Activated CD4-positive, CD25-positive, alpha-beta regulatory T cell (primary cell): ENCODE measurements around the gene ATF6.
"Not testable (repeated sequence)": the region's sequence is repeated elsewhere in the genome, so short reads cannot be mapped to it uniquely, and the experiment has no call there.

Experiments
- DNase-seq, 4 experiments: peaks; one replicate each; lab custom pipeline; 2025; lab: John Stamatoyannopoulos, UW

ATF6 gene

DNA sequence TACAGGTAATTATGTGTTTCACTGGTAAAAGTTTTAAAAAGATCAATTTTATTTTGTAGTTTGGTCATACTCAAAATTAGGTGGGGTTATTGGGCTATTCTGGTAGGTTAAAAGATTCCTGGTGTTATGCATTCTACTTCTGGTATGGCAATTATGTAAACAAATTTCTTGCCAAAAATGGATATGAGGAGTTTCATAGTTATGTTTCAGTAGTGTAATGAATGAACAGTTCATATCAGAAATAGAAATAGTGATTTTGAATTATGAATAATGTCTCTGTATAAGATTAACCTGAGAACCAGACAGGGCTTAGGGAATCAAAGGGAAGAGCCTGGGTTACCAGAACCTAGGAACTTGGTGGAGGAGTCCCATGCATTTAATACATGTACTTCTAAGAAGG lies 15.9 kb downstream of the ATF6 start:
- DNase-seq, result no peak

DNA sequence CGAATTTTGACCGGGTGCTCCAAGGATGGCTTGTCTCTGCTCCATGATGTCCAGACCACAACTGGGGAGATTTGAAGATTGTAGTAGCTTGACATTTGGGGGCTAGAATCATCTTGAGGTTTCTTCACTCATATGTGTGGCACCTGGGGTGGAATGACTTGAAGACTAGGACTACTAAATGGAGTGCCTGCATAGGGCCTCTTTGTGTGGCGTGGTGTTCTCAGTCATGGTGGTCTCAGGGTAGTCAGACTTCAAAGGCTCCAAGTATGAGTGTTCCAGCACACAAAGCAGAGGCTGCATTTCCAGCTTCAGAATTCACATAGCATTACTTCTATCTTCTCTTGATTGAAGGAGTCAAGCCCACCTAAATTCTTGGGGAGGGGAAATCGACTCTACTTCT lies 16.8 kb downstream of the ATF6 start:
- DNase-seq, result no peak

DNA sequence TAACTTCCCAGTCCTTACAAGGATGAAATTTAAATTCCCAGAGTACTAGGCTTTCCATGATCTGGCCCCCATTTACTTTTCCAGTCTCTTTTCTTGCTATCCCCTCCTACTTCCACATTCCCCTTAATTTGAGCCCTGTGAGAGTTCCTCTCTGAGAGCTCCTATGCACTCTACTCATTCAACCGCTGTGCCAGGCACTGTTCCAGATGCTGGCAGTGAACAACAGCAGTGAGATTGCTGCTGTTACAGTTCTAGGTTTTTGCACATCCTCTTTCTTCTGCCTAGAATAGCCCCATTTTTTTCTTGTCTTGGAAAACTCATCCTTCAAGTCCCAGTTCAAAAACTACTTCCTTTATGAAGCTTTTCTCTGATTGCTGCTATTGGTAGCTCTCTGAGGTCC lies 18.8 kb downstream of the ATF6 start:
- DNase-seq, result no peak

DNA sequence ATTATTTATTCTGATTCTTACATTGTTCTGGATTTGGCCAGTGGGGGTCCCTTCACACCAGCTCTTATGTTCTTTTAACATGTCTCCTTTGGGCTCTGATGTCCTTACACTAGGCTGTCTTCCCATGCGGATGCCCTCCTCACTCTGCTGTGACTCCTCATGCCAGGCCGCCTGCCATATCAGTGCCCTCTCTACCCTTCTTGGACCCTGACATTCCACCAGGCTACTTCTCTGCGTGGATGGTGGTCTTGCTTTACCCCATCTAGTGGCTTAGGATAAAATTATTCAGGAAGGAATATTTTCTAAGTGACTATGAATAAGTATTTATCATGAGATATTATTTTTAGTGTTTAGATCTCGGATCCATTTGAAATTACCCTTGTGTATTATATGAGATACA lies 21.2 kb downstream of the ATF6 start:
- DNase-seq, result no peak

DNA sequence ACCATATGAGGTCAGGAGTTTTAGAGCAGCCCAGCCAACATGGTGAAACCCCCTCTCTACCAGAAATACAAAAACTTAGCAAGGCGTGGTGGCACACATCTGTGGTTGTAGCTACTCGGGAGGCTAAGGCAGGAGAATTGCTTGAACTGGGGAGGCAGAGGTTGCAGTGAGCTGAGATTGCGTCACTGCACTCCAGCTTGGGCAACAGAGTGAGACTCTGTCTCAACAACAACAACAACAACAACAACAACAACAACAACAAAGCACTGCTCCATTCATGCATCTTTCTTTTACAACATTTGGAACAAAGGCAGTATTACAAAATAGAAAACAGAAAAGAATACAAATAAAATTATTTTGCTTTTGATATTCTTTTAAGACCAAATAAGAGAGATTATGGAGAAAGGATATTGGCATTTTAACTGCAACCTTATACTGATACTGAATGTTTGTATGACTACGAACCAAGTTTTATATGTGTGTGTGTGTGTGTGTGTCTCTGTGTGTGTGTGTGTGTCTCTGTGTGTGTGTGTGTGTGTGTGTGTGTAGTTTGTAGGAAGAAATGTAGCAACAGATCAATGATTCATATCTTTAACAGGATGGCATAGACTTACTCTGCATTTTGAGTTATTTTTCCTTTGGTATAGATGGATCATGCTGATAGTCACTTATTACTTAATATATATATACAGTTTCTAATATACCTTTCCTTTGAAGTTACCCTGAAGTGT lies 24.6 kb downstream of the ATF6 start:
- DNase-seq, result no peak

DNA sequence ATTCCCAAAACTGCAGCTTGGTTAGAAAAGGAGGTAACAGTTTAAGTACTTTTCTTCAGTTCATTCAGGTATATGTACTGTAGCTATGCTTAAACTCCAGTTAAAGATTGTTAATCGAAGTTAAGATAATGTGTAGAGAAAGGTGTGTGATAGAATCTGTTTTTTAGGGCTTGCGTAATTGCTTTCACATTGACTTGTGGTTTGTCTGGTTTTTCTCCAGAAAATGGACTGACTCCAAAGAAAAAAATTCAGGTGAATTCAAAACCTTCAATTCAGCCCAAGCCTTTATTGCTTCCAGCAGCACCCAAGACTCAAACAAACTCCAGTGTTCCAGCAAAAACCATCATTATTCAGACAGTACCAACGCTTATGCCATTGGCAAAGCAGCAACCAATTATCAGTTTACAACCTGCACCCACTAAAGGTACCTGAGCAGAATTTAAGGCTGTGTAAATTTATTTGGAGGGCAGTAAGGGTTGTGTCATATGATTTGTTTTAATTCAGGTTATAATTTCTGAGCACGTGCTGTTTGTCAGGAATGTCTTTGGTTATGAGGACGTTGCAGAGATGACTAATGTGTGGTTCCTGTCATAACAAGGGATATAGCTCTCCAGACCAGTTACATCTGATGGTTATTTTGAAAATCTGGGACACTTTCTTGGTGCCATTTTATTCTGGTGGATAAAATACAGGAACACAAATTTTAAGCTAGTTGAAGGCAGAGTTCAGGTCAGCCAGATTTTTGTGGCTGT lies 26.0 kb downstream of the ATF6 start:
- no peak for DNase-seq

DNA sequence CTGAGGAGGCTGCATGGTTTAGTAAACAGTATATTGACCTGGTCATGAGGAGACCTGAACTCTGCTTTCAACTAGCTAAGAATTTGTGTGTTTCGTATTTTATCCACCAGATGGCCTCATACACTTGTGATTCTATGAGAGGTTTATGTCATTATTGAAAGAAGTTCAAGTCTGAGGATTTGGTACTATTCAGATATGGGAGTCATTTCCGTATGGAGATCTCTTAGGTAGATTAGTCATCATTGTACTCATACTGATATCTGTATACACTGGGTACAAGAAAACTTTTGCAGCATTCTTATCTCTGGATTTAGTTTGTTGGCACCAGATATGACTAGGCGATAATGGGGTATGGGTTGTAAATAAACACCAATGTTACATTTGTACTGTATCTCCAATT lies 26.6 kb downstream of the ATF6 start:
- no peak for DNase-seq

DNA sequence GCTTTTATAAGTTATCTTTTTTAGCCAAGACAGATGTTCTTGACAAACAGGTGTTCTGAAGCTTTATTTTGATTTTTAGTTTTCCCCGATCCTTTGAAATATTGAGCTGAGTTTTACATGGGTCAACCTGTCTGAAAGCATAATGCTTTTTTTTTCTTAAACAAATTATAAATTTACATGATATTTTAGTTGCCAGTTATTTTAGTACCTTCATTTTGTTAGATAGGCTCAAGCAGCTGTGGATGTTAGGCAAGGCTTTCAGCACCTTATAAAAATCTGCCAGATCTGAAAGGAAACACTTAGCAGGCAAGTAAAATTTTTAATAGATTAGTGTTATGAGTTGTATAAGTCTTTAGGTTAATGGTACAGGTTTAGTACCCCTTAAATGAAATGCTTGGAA lies 33.7 kb downstream of the ATF6 start:
- no peak for DNase-seq

DNA sequence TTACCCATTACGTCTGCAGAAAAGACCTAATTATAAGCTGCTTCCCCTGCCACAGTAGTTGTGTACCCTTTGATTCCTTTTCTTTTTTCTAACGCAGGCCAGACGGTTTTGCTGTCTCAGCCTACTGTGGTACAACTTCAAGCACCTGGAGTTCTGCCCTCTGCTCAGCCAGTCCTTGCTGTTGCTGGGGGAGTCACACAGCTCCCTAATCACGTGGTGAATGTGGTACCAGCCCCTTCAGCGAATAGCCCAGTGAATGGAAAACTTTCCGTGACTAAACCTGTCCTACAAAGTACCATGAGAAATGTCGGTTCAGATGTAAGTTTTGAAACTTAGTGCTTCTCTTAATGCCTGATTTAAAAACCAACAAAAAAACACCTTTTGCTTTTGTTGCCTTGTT lies 35.8 kb downstream of the ATF6 start:
- DNase-seq, result no peak

DNA sequence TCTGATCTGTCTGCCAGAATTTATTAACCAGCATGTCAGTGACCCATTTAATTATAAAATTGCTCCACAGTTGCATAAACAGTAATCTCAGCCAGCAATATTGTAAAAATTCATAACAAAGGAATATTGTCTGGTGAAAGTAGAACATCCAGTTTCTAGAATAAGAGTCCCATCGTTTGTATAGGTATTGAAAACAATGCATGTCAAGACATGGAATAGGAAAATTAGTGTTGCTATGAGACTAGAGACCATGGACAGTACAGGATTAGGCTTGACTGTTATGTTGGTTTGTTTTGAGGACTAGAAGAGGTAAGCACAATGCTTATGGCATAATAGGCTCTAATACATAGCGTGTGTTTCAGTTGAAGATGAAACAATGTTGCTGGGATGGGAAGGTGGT lies 37.1 kb downstream of the ATF6 start:
- DNase-seq, result no peak

DNA sequence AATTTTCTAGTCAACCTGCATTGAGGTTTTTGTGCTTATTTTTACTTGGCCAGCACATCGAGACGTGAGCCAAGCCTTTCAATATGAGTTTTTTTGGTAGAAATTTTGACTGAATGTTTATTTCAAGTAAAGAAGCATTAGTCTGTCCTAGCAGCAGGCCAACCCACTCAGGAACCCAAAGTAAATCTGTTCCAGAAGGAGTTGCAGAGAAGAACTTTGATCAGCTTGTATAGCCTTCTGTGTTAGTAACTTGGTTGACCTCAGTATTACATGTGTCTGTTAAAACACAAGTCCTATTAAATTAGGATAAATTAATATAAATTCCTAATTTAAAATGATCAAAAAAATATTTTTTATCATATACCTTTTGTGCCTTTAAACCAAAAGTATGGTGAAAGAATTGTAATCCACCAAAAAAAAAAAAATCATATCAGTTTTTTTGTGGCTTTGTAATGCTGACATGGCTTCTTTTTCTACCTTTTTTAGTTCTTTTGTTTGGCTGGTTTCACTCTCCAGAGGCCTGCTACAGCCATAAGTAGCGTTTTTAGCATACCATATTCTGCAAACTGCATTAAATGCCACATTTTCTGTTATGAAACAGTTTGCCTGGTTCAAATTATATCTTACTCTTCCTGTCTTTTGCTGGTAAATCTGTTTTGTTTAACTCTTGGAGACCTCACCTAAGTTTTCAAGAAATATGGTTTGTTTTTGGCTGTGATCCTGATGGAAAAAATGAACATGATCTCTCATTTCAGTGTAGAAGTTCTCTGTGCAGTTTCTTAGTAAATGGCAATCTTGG lies 39.5 kb downstream of the ATF6 start:
- DNase-seq, result no peak

DNA sequence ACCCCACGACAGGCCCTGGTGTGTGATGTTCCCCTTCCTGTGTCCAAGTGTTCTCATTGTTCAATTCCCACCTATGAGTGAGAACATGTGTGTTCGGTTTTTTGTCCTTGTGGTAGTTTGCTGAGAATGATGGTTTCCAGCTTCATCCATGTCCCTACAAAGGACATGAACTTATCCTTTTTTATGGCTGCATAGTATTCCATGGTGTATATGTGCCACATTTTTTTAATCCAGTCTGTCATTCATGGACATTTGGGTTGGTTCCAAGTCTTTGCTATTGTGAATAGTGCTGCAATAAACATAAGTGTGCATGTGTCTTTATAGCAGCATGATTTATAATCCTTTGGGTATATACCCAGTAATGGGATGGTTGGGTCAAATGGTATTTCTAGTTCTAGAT lies 43.1 kb downstream of the ATF6 start:
- DNase-seq, result not testable (repeated sequence)

DNA sequence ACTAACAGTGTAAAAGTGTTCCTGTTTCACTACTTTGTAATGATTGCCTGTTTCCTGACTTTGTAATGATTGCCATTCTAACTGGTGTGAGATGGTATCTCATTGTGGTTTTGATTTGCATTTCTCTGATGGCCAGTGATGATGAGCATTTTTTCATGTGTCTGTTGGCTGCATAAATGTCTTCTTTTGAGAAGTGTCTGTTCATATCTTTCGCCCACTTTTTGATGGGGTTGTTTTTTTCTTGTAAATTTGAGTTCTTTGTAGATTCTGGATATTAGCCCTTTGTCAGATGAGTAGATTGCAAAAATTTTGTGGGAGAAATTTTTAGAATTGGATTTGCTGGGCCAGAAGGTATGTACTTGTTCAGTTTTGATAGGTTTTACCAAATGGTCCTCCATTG lies 43.5 kb downstream of the ATF6 start:
- not testable (repeated sequence) for DNase-seq

DNA sequence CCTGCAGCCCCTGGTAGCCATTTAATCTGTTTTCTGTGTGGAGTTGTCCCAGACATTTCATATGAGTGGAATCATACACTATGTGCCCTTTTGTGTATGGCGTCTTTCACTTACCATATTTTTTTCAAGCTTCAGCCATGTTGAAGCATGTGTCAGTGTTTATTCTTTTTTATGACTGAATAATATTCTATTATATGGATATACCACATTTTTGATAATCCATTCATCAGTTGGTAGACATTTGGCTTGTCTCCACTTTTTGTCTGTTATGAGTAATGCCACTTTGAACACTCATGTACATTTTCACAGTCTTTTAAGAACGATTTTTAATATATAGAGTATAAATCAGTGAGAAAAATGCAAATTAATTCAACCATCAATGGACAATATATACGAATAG lies 44.7 kb downstream of the ATF6 start:
- no peak for DNase-seq

DNA sequence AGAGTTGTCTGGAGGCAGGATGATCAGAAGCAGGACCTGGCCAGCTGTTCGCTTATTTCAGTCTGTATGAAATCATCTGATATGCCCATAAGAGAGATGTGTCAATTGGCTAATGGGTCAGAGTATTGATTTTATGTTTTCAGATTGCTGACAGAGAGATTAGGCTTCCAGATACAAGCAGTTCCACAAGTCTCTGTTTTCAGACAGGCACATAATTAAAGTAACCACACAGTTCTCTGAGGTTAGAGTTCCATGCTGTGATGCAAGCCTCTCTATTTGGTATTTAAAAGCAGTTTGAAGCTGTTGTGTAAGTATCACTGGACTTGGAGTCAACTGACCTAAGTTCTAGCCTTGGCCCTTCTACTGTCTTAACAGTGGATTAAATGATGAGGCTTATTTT lies 50.1 kb downstream of the ATF6 start:
- no peak for DNase-seq

DNA sequence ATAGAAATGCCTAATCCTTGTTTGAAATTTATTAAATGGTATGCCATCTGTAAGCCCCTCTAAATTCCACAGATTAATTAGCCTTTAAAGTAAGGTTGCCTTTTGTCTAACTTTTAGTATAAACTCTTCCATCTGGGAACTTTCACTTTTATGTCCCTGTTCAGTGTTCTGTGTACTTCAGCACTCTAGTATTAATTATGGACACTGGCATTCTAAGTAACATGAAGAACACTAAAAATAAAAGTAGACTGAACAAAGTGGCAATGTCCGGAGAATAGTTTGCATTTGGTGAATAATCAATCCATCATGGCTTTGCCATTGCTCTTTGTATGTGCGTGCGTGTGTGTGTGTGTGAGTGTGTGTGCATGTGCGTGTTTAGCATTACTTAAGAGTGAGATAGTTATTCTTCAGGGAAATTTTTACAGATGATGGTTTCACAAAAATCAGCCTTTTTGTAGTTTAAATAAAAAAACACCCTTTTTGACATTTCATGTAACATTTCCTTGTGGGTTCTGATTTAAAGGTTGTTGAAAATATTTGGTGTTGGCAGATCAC lies 51.1 kb downstream of the ATF6 start:
- DNase-seq, result no peak

DNA sequence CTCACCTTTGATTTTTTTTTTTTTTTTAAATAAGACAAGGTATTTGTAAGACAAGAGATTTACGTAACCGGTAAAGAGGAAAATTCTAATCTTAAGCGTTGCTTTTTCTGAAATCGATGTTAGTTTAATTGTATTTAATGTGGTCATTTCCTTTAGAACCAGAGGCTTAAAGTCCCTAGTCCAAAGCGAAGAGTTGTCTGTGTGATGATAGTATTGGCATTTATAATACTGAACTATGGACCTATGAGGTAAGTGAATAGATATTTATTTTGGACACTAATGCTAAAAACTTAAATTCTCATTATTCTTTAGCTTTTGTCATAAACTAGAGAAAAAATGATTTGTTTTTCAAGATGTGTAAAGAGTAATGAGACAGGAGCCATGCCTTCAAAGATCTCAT lies 54.8 kb downstream of the ATF6 start:
- DNase-seq, result no peak

DNA sequence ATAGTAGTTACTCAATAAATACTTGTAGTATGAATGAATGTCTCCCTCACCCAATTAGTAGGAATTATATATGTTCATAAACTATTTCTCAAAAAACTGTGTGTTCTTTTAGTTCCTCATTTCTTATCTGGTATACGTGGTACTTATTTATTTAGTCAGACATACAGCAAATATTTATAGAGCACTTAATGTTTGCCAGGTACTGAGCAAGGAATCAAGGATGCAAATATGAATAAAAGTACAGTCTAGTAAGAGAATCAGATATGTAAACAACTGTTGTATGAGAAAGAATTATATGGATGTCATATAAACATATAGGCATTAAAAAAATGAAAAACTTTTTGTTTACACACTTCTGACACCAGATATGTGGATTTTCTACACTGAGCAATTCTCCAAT lies 58.5 kb downstream of the ATF6 start:
- DNase-seq, result no peak

DNA sequence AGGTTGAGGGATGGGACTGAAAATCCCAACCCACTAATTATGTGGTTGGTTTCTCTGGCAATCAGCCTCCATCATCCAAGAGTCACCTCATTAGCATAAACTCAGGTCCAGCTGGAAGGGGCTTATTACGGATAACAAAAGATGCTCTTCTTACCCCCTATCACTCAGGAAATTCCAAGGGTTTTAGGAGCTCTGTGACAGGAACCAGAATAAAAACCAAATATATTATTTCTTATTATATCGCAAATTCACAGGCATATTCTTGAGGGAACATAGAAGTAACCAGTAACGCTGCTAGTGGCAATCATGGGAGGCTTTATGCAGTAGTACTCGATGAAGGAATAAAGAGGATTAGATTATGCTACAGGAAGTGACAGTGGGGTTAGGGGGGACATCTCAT lies 59.7 kb downstream of the ATF6 start:
- DNase-seq, result no peak

DNA sequence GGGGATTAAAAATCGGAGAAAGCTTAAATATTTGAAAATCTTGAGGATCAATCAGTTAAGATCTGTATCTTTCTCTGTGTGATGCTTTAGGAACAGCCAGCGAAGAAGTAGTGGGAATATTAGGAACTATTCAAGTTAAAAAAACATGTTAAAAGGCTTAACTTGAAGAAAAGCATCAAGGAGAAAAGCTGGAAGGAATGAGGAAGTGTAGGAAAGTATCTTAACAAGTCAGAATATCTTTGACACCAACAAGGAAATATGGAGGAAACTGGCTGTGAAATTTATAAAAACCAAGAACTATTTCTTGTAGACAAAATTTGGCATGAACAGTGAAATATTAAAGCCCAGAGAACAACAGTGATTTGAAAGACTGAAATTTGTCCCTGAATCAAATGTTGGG lies 60.4 kb downstream of the ATF6 start:
- no peak for DNase-seq

DNA sequence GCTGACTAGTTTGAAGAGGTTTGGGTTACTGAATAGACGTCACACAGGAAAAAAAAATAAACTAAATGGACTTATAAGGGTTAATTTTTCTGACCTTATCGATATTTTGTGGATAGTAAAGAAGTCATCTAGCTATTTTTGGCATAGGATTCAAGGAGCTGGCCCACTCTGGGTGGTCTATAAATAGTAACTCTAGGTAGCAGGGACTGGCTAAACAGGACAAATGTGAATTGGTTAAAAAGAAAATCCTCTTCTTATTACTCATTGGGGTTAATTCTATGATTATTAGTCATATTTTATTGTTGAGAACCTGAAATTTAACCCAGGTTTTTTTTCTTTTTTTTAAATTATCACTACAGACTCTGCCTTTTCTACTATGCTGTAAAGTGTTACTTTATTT lies 61.7 kb downstream of the ATF6 start:
- no peak for DNase-seq

DNA sequence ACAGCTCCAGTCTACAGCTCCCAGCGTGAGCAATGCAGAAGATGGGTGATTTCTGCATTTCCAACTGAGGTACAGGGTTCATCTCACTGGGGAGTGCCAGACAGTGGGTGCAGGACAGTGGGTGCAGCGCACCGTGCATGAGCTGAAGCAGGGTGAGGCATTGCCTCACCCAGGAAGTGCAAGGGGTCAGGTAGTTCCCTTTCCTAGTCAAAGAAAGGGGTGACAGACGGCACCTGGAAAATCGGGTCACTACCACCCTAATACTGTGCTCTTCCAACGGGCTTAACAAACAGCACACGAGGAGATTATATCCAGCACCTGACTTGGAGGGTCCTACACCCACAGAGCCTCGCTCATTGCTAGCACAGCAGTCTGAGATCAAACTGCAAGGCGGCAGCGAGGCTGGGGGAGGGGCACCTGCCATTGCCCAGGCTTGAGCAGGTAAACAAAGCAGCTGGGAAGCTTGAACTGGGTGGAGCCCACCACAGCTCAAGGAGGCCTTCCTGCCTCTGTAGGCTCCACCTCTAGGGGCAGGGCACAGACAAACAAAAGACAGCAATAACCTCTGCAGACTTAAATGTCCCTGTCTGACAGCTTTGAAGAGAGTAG lies 66.3 kb downstream of the ATF6 start:
- DNase-seq, result not testable (repeated sequence)
